ENCODE measurements around the gene GLRX5.
"Not testable (repeated sequence)": the region's sequence is repeated elsewhere in the genome, so short reads cannot be mapped to it uniquely, and the experiment has no call there.

GLRX5 gene

GRCh38 chr14:95498622-95499353 is 36.1 kb upstream of the GLRX5 start:
- DNase-seq (ENCODE audit: low read depth in 2 of 2, low spot score in 1 of 2) = no peak

- no peak for DNase-seq (ENCODE audit: low read depth in 2 of 2, low spot score in 1 of 2)
These were observed 35.5 kb upstream of the GLRX5 start for GRCh38 chr14:95499354-95499750.

GRCh38 chr14:95500201-95500681 is 34.6 kb upstream of the GLRX5 start:
- DNase-seq (ENCODE audit: low read depth in 2 of 2, low spot score in 1 of 2) = no peak

GRCh38 chr14:95500772-95501401 is 34.0 kb upstream of the GLRX5 start:
- no peak for DNase-seq (ENCODE audit: low read depth in 2 of 2, low spot score in 1 of 2)

- DNase-seq (ENCODE audit: low read depth in 2 of 2, low spot score in 1 of 2) = no peak
These were observed 32.4 kb upstream of the GLRX5 start for GRCh38 chr14:95502381-95502950.

- no peak for DNase-seq (ENCODE audit: low read depth in 2 of 2, low spot score in 1 of 2)
These were observed 31.3 kb upstream of the GLRX5 start for GRCh38 chr14:95503365-95504134.

GRCh38 chr14:95504135-95505029 is 30.5 kb upstream of the GLRX5 start:
- DNase-seq (ENCODE audit: low read depth in 2 of 2, low spot score in 1 of 2) = no peak

GRCh38 chr14:95505030-95505589 is 29.7 kb upstream of the GLRX5 start:
- DNase-seq (ENCODE audit: low read depth in 2 of 2, low spot score in 1 of 2) = no peak

- DNase-seq (ENCODE audit: low read depth in 2 of 2, low spot score in 1 of 2) = no peak
These were observed 27.7 kb upstream of the GLRX5 start for GRCh38 chr14:95507174-95507573.

GRCh38 chr14:95507701-95508103 is 27.1 kb upstream of the GLRX5 start:
- DNase-seq (ENCODE audit: low read depth in 2 of 2, low spot score in 1 of 2) = no peak

- DNase-seq (ENCODE audit: low read depth in 2 of 2, low spot score in 1 of 2) = no peak
These were observed 26.5 kb upstream of the GLRX5 start for GRCh38 chr14:95508377-95508776.

- no peak for DNase-seq (ENCODE audit: low read depth in 2 of 2, low spot score in 1 of 2)
These were observed 25.4 kb upstream of the GLRX5 start for GRCh38 chr14:95509495-95509894.

GRCh38 chr14:95510344-95510743 is 24.5 kb upstream of the GLRX5 start:
- not testable (repeated sequence) for DNase-seq (ENCODE audit: low read depth in 2 of 2, low spot score in 1 of 2)

- no peak for DNase-seq (ENCODE audit: low read depth in 2 of 2, low spot score in 1 of 2)
These were observed 24.0 kb upstream of the GLRX5 start for GRCh38 chr14:95510804-95511203.

GRCh38 chr14:95511687-95512086 is 23.2 kb upstream of the GLRX5 start:
- no peak for DNase-seq (ENCODE audit: low read depth in 2 of 2, low spot score in 1 of 2)

GRCh38 chr14:95513291-95513690 is 21.6 kb upstream of the GLRX5 start:
- no peak for DNase-seq (ENCODE audit: low read depth in 2 of 2, low spot score in 1 of 2)

- no peak for DNase-seq (ENCODE audit: low read depth in 2 of 2, low spot score in 1 of 2)
These were observed 20.4 kb upstream of the GLRX5 start for GRCh38 chr14:95514131-95515079.

GRCh38 chr14:95515080-95515489 is 19.8 kb upstream of the GLRX5 start:
- DNase-seq (ENCODE audit: low read depth in 2 of 2, low spot score in 1 of 2) = no peak
